ENCODE measurements around the gene ACP7.
"Not testable (repeated sequence)": the region's sequence is repeated elsewhere in the genome, so short reads cannot be mapped to it uniquely, and the experiment has no call there.

The ACP7 gene

DNA sequence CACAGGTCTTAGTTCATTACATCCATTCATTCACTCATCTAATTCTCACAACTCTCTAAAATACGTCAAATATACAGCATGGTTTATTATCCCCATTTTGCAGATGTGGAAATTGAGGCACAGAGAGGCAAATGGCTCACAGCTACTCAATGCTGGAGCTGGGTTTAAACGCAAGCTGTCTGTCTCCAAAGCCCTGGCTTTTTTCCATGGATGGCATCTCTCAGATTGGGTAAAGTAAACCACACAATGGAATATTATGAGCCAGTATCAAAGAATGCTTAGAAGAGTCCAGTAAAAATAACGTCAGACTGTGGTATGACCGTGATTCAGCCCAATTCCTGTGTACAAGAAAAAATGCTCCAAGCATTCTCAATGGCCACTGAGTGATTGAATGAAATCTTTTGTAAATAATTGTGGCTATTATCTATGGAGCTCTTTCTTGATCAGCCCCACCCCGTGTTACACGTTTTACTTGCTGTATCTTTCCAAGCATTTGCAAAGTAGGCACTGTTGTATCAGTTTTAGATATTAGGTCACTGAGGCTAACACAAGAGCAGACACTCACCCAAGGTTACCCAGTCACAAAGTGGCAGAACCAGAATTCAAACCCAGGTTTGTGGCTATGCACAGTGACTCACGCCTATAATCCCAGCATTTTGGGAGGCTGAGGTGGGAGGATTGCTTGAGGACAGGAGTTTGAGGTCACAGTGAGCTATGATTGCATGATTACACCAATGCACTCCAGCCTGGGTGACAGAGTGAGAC is 5.5 kb upstream of the ACP7 start:
- no peak for DNase-seq

DNA sequence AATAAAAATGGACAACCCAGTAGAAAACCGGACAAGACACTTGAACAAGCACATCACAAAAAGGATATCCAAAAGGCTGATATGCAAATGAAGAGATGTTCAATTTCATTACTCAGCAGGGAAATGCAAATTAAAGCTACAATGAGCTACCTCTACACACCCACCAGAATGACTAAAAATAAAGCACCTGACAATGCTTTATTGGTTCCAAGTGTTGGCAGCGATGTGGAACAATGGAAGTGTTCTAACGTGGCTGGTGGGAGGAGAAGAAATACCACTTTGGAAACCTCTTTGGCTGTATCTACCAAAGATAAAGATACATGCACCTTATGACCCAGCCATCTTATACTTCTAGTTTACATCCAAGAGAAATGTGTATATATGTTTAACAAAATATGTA is 3.7 kb upstream of the ACP7 start:
- DNase-seq: no peak

DNA sequence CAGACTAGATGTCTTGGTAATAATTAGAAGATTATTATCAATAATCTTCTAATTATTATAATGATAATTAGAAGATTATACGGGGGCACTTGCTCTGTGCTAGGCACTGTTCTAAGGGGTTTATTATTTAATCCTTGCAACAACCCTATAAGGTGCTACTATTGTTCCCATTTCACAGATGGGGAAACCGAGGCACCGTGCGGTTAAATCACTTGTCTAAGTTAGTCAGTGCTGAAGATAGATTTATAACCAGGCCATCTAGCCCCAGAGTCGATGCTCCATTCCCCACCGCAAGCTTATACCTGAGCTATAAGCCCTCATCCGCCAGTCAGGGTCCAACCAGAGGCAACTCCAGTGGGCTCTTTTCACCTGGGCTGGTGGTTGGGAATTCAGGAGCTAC is 2.0 kb upstream of the ACP7 start:
- no peak for DNase-seq

DNA sequence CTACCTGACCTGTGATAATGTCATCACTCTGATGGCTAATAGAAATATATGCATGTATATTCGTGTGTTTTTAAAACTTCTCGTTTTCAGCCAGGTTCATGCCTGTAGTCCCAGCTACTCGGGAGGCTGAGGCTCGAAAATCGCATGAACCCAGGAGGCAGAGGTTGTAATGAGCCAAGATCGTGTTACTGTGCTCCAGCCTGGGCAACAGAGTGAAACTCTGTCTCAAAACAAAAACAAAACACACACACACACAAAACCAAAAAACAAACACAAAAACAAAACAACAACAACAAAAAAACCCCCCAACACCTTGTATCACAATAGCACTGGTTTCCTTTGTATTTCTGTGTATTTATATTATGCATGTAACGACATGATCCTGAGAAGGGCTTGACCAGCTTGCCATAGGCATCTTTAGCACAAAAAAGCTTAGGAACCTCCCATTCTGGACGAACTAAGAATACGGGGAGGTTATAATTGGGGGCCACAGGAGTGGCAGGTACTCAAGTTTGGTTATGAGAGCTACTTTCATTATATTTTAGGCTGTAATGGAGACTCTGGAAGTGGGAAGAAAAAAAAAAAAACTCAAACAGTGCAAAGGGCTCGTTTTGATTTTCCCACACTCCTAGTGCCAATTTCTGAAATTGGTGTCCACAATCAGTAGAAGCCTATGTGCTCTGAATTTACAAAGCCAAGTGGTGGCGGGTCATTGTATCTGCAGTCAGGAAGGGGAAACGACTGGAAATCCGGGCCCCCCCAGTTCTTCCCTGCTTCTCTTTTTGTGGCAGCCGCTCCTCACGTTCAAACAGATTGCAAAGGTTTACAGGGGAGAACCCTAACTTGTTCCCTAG is 1.2 kb upstream of the ACP7 start:
- DNase-seq: no peak

DNA sequence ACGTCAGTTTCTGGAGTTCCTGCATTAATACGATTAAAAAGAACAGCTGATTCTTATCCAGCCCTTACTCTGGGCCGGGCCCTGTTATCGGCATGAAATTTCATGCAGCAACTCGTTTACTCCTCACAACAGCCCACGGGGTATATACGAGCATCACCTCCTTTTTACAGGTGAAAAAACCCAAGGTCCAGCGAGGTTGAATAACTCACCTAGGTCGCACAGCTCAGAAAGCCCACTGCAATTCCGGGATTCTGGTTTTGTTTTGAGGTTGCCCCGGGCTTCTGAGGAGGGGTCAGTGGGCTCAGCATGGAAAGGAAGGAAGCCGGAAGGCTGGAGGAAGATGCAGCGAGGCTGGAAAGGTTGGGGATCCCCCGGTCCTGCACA is 577 bp upstream of the ACP7 start:
- no peak for DNase-seq

DNA sequence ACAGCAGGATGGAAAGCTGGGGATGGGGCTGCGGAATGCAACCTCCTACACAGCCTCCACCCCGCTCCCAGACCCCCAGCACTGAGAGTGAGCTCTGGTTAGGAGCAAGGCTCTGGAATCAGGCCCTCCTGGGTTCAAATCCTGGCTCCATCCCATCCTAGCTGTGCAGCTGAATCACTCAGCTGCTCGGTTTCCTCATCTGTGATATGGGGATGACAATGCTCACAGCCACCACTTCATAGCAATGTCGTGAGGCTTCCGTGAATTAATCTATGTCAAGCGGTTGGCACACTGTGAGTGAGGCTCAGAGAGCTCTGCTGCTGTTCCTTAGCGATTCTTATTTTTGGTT is 538 bp downstream of the ACP7 start:
- DNase-seq: no peak

DNA sequence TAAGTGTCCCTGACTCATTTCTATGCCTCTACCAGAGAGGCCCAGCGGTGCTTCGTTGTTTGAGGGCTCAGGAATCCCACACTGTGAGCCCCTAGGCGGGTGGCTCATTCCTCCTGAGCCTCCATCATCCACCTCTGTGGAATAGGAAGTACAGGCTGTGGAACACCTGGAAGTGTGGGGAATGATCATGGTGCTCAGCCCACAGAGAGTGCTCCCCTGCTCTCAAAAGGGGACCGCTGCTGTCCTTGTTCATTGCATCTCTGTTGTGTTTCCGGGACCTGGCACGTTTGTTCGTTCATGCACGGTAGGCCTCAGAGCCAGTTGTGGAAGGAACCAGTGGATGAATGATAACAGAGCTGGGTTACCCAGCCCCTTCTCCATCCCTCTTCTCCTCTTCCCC is 1.2 kb downstream of the ACP7 start:
- no peak for DNase-seq

DNA sequence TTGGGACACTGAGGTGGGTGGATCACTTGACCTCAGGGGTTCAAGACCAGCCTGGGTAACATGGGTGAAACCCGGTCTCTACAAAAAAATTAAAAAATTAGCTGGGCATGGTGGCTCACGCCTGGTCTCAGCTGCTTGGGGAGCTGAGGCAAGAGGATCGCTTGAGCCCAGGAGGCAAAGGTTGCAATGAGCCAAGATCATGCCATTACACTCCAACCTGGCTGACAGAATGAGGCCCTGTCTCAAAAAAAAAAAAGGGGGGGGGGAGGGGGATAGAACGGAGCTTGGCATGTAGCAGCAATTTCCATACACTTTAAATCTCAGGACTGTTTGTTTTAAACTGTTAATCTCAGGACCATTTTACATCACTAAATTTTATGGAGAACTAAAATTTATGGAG is 2.2 kb downstream of the ACP7 start:
- no peak for DNase-seq

DNA sequence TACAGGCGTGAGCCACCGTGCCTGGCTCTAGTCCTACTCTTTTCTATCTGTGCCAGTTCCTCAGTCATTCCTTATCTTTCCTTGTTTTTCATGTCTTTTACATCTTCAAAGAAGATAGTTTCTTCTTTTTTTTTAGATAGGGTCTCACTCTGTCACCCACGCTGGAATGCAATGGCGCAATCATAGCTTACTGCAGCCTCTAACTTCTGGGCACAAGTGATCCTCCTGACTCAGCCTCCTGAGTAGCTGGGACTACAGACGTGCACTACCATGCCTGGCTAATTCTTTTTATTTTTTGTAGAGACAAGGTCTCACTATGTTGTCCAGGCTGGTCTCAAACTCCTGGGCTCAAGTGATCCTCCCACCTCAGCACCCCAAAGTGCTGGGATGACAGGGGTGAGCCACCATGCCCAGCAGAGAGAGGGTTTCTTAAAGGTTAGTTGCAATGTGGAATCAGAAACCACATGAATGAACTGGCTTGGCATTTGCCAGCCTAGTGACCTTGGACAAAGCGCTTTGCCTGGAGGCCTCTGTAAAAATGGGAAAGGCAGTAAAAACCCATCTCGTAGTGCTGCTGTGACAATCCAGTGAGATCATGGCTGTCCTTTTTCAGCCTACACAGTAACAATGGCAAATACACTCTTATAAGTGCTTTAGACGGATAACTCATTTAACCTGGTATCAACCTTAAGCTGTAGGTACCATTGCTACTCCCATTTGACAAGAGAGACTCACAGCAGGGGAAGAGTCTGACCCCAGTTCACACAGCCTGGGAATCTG is 3.9 kb downstream of the ACP7 start:
- no peak for DNase-seq

DNA sequence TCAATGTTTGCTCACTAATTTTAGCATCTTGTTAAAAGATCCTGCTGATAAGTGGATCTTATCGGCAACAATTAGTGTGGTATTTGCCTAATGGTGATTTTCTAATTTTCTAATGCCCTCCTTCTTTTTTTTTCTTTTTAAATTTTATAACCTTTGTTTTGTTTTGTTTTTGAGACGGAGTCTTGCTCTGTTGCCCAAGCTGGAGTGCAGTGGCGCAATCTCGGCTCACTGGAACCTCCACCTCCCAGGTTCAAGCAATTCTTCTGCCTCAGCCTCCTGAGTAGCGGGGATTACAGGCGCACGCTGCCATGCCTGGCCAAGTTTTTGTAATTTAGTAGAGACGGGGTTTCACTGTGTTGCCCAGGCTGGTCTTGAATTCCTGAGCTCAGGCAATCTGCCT is 5.8 kb downstream of the ACP7 start:
- DNase-seq: not testable (repeated sequence)

DNA sequence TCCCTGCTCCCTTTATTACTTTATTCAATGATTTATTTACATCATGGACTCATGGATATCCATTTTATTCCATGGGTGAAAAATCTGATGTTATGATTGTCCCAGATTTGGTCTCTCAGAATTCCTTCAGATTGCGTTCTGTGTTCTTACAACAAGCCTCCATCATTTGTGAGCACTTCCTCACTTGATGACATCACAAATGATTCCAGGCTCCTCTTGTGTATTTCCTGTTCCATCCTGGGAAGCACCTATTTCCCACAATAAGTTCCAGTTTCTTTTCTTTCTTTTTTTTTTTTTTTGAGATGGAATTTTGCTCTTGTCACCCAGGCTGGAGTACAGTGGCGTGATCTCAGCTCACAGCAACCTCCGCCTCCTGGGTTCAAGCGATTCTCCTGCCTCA is 6.7 kb downstream of the ACP7 start:
- DNase-seq: no peak

DNA sequence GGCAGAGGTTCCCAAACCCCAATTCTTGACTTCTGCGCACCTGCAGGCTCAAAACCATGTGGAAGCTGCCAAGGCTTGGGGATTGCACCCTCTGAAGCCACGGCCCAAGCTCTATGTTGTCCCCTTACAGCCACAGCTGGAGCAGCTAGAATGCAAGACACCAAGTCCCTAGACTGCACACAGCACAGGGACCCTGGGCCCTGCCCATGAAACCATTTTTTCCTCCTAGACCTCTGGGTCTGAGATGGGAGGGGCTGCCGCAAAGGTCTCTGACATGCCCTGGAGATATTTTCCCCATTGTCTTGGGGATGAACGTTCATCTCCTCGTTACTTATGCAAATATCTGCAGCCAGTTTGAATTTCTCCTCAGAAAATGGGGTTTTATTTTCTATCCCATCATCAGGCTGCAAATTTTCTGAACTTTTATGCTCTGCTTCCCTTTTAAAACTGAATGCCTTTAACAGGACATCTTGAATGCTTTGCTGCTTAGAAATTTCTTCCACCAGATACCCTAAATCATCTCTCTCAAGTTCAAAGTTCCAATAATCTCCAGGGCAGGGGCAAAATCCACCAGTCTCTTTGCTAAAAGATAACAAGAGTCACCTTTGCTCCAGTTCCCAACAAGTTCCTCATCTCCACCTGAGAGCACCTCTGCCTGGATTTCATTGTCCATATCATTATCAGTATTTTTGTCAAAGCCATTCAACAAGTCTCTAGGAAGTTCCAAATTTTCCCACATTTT is 11.8 kb downstream of the ACP7 start:
- not testable (repeated sequence) for DNase-seq

DNA sequence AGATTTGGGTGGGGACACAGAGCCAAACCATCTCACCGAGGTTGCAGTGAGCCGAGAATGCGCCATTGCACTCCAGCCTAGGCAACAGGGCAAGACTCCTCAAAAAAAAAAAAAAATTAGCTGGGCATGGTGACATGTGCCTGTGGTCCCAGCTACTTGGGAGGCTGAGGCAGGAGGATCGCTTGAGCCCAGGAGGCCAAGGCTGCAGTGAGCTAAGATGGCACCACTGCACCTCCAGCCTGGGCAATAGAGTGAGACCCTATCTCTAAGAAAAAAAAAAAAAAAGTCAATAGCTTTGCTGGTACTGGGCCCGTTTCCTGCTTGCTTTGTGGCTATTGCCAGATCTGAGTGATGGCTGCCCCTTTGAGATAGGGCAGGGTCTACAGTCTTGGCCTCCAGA is 13.1 kb downstream of the ACP7 start:
- DNase-seq: no peak

DNA sequence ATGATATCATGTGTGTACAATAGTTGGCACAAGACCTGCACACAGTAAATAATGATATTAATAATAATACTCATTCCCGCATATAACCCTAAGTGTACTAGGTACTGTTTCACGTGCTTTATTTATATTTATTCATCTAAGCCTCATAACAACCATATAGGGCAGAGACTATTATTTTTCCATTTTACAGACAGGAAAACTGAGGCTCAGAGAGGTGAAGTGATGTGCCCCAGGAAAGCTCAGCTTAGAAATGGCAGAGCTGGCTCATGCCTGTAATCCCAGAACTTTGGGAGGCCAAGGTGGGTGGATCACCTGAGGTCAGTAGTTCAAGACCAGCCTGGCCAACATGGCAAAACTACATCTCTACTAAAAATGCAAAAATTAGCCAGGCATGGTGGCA is 13.6 kb downstream of the ACP7 start:
- DNase-seq: no peak

DNA sequence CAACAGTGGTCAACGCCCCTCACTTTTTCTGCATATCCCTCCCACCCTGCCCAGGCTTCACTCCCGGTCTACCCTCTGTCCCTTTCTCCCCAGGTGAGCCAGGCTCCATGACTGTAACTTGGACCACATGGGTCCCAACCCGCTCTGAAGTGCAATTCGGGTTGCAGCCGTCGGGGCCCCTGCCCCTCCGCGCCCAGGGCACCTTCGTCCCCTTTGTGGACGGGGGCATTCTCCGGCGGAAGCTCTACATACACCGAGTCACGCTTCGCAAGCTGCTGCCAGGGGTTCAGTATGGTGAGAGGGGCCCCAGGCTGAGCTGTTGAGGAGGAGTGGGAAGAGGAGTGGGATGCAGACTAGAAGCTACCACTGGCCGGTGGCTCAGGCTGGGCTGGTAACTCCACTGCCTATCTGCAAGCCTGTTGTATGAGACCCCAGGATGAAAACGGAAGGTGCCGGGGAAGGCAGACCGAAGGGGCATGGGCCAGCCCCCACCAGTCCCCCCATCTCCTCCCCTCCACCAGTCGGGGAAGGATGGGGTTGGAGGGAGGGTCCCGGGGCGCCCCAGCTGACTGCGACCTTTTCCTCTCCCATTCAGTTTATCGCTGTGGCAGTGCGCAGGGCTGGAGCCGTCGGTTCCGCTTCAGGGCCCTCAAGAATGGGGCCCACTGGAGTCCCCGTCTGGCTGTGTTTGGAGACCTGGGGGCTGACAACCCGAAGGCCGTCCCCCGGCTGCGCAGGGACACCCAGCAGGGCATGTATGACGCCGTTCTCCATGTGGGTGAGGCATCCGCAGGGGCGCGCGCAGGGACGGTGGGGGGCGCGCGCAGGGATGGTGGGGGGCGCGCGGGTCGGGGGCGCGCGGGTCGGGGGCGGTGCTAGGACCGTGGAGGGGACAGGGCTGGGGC is 14.4 kb downstream of the ACP7 start:
- no peak for DNase-seq

DNA sequence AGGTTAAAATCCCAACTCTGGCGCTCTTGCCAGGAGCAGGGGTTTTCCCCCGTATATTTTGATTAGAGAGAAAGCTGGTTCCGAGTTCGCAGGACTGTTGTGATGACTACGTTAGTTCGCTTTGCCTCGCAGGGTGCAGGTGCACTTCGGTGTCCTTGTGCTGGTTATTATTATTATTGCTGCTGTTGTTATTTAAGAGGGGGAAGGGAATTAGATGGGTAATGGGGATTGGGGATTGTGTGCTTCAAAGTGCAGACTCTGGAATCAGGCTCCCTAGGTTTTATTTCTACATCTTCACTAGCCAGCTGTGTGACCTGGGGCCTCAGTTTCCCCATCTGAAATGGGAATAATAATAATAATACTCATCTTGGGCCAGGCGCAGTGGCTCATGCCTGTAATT is 15.2 kb downstream of the ACP7 start:
- DNase-seq: no peak

DNA sequence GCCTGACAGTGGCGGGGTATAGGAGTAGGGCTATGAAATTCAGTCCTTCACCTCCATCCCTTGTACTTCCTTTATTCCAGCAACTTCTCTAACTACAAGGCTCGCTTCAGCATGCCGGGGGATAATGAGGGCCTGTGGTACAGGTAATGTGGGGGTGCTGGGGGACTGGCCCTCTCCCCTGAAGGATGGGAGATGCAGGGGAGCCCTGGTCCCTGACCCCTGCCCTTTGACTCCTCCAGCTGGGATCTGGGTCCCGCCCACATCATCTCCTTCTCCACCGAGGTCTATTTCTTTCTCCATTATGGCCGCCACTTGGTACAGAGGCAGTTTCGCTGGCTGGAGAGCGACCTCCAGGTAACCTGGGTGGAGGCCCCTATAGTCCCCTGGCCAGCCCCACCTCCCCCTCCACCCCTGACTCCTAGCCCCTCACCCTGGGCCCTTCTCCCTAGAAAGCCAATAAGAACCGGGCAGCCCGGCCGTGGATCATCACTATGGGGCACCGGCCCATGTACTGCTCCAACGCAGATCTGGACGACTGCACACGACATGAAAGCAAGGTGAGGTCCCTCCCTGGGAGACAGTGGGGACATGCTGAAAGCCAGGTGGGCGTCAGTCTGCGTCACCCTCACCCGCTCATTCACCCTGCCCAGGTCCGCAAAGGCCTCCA is 16.5 kb downstream of the ACP7 start:
- no peak for DNase-seq

DNA sequence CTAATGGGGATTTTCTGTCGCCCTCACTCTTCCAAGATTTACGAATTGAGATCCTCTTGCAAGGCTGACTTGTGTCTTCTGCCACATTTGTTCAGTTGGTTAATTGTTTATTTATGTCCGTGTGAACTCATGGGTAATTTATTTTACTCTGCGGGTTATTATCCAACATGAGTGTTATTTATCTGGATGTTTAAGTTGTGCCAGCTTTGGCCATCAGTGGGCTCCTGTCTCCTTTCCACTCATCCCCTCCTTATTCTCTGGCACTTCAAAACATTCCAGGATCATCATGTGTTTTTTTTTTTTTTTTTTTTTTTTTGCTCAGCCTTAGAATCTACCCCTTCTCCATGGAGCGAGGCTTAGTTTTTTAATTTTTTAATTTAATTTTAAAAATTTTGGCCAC is 19.0 kb downstream of the ACP7 start:
- DNase-seq: no peak

DNA sequence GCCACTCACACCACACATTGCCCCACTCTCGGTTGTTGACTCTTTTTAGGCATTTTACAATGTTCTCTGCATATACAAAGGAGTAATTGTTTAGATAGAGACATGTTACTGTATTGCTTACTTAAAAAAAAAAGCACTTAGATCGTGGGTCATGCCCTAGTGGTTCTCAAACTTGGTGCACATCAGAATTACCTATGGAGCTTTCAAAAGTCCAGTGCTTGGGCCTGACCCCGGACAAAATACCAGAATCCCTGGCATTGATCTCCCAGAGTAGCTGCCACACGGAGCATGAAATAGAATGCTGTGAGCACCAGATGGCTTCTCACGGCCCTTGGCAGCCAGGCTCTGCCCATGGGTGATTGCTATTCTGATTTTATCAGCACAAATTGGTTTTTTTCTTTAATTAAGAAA is 20.0 kb downstream of the ACP7 start:
- no peak for DNase-seq

DNA sequence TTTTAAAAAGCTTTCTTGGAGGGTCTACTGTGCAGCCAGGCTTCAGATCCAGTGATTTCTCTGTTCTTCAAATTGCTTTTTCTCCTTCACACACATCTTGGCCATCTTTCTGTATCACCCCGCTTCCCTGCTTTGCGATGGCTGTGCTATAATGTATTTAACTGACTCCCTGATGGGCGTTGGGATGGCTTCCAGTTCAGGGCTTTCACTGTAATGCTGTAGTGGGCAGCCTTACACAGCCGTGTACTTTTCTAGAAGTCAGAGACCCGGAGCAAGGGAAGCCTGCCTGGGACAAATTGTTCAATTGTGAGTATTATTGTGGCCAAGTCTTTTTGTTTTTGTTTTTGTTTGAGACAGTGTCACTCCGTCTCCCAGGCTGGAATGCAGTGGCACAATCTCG is 22.0 kb downstream of the ACP7 start:
- DNase-seq: no peak

DNA sequence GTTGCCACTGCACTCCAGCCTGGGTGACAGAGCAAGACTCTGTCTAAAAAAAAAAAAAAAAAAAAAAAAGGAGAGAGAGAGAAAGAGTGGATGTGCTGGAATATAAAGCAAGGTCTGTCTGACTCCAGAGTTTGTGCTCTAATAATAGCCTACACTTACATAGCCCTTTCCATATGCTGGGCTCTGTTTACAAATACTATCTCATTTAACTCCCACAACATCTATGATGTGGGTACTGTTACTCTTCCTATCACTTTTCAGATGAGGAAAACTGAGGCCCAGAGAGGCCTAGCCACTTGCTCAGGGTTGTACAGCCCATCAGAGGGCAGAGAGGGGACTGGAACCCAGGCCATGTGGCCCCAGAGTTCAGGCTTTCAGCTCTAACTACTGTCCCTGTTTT is 25.5 kb downstream of the ACP7 start:
- no peak for DNase-seq

Measured in femur (tissue), 1 donor.